Measurements from ENCODE around the gene ZNRF2.

GRCh38 chr7:30365621-30366020, 81.2 kb downstream of the ZNRF2 start:
- TF ChIP-seq EZH2 (IDR thresholded peaks at IDR 0.05; ENCODE audit: borderline replicate concordance, low read length) (no peak), CTCF (conservative IDR thresholded peaks at IDR 0.05 in 1 of 2, IDR thresholded peaks at IDR 0.05 in 1 of 2; ENCODE audit: extremely low read depth in 1 of 2, insufficient read depth in 1 of 2, low read depth in 1 of 2, low read length in 2 of 2) (no peak)

Measured in mammary epithelial cell (primary cell).